ENCODE measurements around the gene DPP9.

Gene DPP9

GRCh38 chr19:4654437-4655361 is 68.9 kb downstream of the DPP9 start:
- TF ChIP-seq TCF12 (IDR thresholded peaks at IDR 0.05; ENCODE audit: low read depth) (no peak), EGR1 (IDR thresholded peaks at IDR 0.05) (no peak), CEBPB (IDR thresholded peaks at IDR 0.05) (no peak), ZBTB7A (IDR thresholded peaks at IDR 0.05; ENCODE audit: low read depth) (no peak), CREB1 (IDR thresholded peaks at IDR 0.05; ENCODE audit: low read depth) (no peak), REST (IDR thresholded peaks at IDR 0.05; ENCODE audit: low read depth) (no peak), TAF1 (IDR thresholded peaks at IDR 0.05; ENCODE audit: low read depth) (no peak), TEAD4 (IDR thresholded peaks at IDR 0.05) (no peak), NFIC (IDR thresholded peaks at IDR 0.05) (no peak)

- TF ChIP-seq MAX (IDR thresholded peaks at IDR 0.05) (no peak), FOXM1 (IDR thresholded peaks at IDR 0.05; ENCODE audit: borderline replicate concordance, low read depth) (no peak), REST (IDR thresholded peaks at IDR 0.05; ENCODE audit: low read depth) (no peak), CEBPB (IDR thresholded peaks at IDR 0.05) (no peak), TCF12 (IDR thresholded peaks at IDR 0.05; ENCODE audit: low read depth) (no peak), EP300 (IDR thresholded peaks at IDR 0.05; ENCODE audit: borderline replicate concordance) (no peak), TAF1 (IDR thresholded peaks at IDR 0.05; ENCODE audit: low read depth) (no peak), TEAD4 (IDR thresholded peaks at IDR 0.05) (no peak), EGR1 (IDR thresholded peaks at IDR 0.05) (no peak)
These were observed 69.7 kb downstream of the DPP9 start for GRCh38 chr19:4653793-4654436.

GRCh38 chr19:4652075-4652474 is 71.6 kb downstream of the DPP9 start:
- no peak for TF ChIP-seq EP300 (IDR thresholded peaks at IDR 0.05; ENCODE audit: borderline replicate concordance)
- no peak for TF ChIP-seq YY1 (IDR thresholded peaks at IDR 0.05; ENCODE audit: low read depth)
- no peak for TF ChIP-seq RAD21 (IDR thresholded peaks at IDR 0.05; ENCODE audit: low read depth)
- no peak for TF ChIP-seq NFIC (IDR thresholded peaks at IDR 0.05)
- no peak for TF ChIP-seq TCF12 (IDR thresholded peaks at IDR 0.05; ENCODE audit: low read depth)
- no peak for TF ChIP-seq REST (IDR thresholded peaks at IDR 0.05; ENCODE audit: low read depth)
- no peak for TF ChIP-seq USF1 (IDR thresholded peaks at IDR 0.05)
- no peak for TF ChIP-seq CEBPB (IDR thresholded peaks at IDR 0.05)
- TF ChIP-seq TAF1 (IDR thresholded peaks at IDR 0.05; ENCODE audit: low read depth), result no peak

- TF ChIP-seq RAD21 (IDR thresholded peaks at IDR 0.05; ENCODE audit: low read depth), result no peak
- no peak for TF ChIP-seq EP300 (IDR thresholded peaks at IDR 0.05; ENCODE audit: borderline replicate concordance)
- TF ChIP-seq NFIC (IDR thresholded peaks at IDR 0.05), result no peak
- no peak for TF ChIP-seq YY1 (IDR thresholded peaks at IDR 0.05; ENCODE audit: low read depth)
- no peak for TF ChIP-seq TEAD4 (IDR thresholded peaks at IDR 0.05)
- TF ChIP-seq CEBPB (IDR thresholded peaks at IDR 0.05), result no peak
- no peak for TF ChIP-seq TAF1 (IDR thresholded peaks at IDR 0.05; ENCODE audit: low read depth)
These were observed 73.5 kb downstream of the DPP9 start for GRCh38 chr19:4650159-4650558.
